GM10248 (cell line): ENCODE data around the gene DPEP2.
A peak's percentile ranks its signal among the peaks of the same experiment; 100 is the strongest.

ENCODE experiments used
- CTCF ChIA-PET: fragments of 300-600 bp; sonication (Branson Sonifier 250); formaldehyde crosslinking; extraction: SDS; loops from one replicate; lab custom pipeline; 2021; ENCODE audit warnings: antibody characterized with exemption; lab: Yijun Ruan, JAX
- POLR2A ChIA-PET: fragments of 350-650 bp; sonication (Branson Sonifier 250); formaldehyde crosslinking; extraction: SDS; loops from one replicate; lab custom pipeline; 2020; ENCODE audit warnings: antibody characterized with exemption; lab: Yijun Ruan, JAX
- DNase-seq: peaks from one replicate; pipeline ENCODE4 v3.0.0; 2012; ENCODE audit errors: extremely low spot score
- TF ChIP-seq, protein P1 (sequence below): IDR thresholded peaks from 2 replicates; pipeline ENCODE4 v1.5.1; 2012; ENCODE audit warnings: mild to moderate bottlenecking, low read depth; ENCODE audit errors: extremely low read depth, missing control alignments, control extremely low read depth

DPEP2 gene

DNA sequence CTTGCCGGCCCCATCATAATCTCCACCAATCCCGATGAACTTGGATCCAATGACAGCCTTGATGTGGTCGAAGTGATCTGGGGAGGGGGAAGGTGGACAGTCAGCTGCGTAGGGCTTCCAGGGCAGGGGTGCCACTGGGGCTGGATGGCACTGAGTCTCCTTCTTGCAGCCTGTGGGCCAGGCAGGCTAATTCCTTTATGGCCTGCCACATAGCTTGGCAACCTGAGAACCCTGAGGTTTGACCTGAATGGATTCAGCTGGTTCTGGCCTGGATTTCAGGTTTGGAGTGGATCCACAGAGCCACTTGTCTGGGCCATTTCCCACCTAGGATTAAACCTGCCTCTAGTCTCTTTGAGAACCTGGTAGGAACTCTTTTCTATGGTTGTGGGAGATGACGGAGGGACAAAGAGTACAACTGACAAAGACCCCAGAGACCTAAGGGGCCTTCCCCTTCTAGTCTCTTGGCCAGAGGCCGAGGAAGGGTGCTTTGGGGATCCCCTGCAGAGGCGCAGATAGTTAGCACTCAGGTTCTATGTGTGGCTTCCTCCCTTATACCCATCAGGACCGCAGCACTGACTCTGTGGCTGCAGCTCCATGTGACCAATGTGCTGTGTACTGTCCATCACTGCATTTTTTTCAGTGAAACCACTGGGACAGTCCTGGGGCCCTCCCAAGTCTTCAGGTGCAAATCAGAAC, 9.8 kb downstream of the DPEP2 start:
- ChIA-PET POLR2A (no interaction called here), CTCF (interaction anchor here (1.0 to 2.0 kb wide), 5 partner anchors 8 to 239 kb away, joined by 3 to 7 read pairs (median 3); no protein-coding TSS in a partner anchor)
- TF ChIP-seq, protein P1, sequence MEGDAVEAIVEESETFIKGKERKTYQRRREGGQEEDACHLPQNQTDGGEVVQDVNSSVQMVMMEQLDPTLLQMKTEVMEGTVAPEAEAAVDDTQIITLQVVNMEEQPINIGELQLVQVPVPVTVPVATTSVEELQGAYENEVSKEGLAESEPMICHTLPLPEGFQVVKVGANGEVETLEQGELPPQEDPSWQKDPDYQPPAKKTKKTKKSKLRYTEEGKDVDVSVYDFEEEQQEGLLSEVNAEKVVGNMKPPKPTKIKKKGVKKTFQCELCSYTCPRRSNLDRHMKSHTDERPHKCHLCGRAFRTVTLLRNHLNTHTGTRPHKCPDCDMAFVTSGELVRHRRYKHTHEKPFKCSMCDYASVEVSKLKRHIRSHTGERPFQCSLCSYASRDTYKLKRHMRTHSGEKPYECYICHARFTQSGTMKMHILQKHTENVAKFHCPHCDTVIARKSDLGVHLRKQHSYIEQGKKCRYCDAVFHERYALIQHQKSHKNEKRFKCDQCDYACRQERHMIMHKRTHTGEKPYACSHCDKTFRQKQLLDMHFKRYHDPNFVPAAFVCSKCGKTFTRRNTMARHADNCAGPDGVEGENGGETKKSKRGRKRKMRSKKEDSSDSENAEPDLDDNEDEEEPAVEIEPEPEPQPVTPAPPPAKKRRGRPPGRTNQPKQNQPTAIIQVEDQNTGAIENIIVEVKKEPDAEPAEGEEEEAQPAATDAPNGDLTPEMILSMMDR, result no peak
- peak; percentile 53 for DNase-seq

DNA sequence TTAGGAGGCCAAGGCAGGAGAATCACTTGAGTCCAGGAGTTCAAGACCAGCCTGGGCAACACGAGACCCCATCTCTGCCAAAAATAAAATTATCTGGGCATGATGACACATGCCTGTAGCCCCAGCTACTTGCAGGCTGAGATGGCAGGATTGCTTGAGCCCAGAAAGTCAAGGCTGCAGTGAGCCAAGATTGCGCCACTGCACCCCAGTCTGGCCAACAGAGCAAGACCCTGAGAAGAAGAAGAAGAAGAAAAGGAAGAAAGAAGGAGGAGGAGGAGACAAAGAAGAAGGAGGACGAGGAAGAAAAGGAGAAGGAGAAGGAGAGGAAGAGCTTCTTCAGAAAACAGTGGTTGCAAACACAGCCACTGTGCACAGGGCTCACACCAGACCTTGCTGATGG, 10.6 kb downstream of the DPEP2 start:
- TF ChIP-seq, protein P1, result no peak
- DNase-seq, result no peak
- CTCF ChIA-PET, result interaction anchor here (0.7 to 2.0 kb wide), 5 partner anchors 10 to 240 kb away, joined by 3 to 7 read pairs (median 4); no protein-coding TSS in a partner anchor
- POLR2A ChIA-PET, result no interaction called here

DNA sequence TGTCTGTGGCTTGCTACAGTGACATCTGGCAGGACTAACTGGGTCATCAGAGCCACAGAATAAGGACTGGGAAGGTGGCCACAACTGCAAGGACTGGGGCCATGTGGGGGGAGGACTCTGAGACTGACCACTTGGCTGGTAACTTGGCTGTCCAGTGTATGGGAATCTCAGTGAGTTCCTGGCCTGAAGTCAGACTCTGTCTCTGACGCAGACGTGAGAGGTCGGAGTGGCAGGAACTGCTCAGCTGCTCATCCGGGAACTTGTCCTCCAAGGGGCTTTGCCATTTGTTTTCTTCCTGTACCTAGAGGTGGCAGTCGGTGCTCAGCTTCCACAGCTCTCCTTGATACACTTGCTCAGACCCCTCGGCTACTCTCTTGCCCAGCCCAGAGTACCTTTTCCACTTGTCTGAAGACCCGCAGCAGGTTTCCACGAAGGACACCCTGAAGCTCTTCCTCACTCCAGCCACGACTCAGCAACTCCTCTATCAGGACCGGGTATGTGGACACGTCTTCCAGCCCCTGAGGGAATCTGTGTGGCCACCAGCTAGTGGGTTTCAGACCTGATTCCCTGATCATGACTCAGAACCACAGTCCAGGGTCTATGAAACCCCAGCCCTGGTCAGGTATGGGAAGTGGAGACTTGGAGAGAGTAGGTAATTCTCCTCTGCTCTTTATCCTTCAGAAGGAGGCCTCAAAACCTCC, 11.7 kb downstream of the DPEP2 start:
- POLR2A ChIA-PET, result no interaction called here
- no peak for DNase-seq
- CTCF ChIA-PET, result interaction anchor here (1.3 to 2.0 kb wide), 3 partner anchors 7 to 53 kb away, joined by 3 to 7 read pairs (median 6); no protein-coding TSS in a partner anchor
- TF ChIP-seq, protein P1, result no peak

DNA sequence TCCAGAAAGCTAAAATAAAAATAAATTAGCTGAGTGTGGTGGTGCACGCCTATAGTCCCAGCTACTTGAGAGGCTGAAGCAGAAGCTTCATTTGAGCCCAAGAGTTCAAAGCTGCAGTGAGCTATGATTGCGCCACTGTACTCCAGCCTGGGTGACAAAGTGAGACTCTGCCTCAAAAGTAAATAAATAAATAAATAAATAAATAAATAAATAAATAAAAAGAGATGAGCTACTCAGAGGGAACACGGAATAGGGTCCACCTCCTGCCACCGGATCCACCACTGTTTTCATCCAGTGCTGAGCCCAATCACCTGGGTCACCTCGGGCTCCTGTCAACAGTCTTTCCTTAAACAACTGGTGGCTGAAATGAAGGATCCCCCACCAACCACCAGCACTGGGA, 12.3 kb downstream of the DPEP2 start:
- ChIA-PET CTCF (interaction anchor here (0.8 to 2.4 kb wide), 4 partner anchors 8 to 54 kb away, joined by 3 to 10 read pairs (median 4); no protein-coding TSS in a partner anchor), POLR2A (interaction anchor here (0.6 kb wide), 1 partner anchor 39 kb away, joined by 11 read pairs; no protein-coding TSS in a partner anchor)
- TF ChIP-seq, protein P1, result no peak
- DNase-seq, result no peak

DNA sequence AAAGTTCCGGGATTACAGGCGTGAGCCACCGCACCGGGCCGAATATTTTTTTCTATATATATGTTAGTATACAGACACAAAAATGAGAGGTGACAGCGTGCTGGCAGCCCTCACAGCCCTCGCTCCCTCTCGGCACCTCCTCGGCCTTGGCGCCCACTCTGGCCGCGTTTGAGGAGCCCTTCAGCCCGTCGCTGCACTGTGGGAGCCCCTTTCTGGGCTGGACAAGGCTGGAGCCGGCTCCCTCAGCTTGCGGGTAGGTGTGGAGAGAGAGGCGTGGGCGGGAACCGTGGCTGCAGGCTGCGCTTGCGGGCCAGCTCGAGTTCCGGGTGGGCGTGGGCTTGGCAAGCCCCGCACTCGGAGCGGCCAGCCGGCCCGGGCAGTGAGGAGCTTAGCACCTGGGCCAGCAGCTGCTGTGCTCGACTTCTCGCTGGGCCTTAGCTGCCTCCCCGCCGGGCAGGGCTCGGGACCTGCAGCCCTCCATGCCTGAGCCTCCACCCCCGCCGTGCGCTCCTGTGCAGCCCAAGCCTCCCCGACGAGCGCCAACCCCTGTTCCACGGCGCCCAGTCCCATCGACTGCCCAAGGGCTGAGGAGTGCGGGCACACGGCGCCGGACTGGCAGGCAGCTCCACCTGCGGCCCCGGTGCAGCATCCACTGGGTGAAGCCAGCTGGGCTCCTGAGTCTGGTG, 17.1 kb downstream of the DPEP2 start:
- POLR2A ChIA-PET, result no interaction called here
- CTCF ChIA-PET, result interaction anchor here (0.7 to 5.3 kb wide), 6 partner anchors 9 to 246 kb away, joined by 3 to 20 read pairs (median 4); no protein-coding TSS in a partner anchor

More for the DNA sequence above, 17.1 kb downstream of the DPEP2 start:
- TF ChIP-seq, protein P1, result no peak
- DNase-seq, result no peak
